IMR-90 (cell line): ENCODE data around the gene COX11. TPM values are rescaled to one million over a fixed set of nuclear protein-coding genes. Genes with fewer than 3 reads are reported as not detected.

Experiments
- ATAC-seq: fragments of 200-7000 bp; cut with Tn5 transposase; 2 replicates; pipeline ENCODE4 v1.9.1; 2020; ENCODE audit warnings: low read depth, mild to moderate bottlenecking, moderate library complexity
- BruUV-seq: library from RNA; stranded (reverse); fragments of 400-500 nt; replicated peaks from 2 replicates; lab custom pipeline; 2021; lab: Mats Ljungman, UMichigan
- CTCF ChIA-PET: fragments of 300-600 bp; formaldehyde crosslinking; extraction: SDS; loops from one replicate; lab custom pipeline; 2021; ENCODE audit warnings: antibody characterized with exemption; lab: Yijun Ruan, JAX
- POLR2A ChIA-PET: fragments of 300-600 bp; sonication (Branson Sonifier 250); formaldehyde crosslinking; loops from one replicate; lab custom pipeline; 2022; ENCODE audit warnings: antibody characterized with exemption; ENCODE audit not compliant: unreplicated experiment; lab: Charles Lee
- DNase-seq: peaks from one replicate; pipeline ENCODE4 v3.0.0; 2013
- H2AFZ ChIP-seq: replicated peaks from 2 replicates; pipeline ENCODE3; 2013; ENCODE audit warnings: low read length, mild to moderate bottlenecking; ENCODE audit not compliant: poor library complexity
- H2AK5ac ChIP-seq: 2 replicates; pipeline ENCODE4 v1.6.1; 2013; ENCODE audit warnings: low read depth, low read length, inconsistent platforms
- H2AK9ac ChIP-seq: replicated peaks from 2 replicates; pipeline ENCODE3; 2013; ENCODE audit warnings: mild to moderate bottlenecking, low read depth, low read length, moderate library complexity; ENCODE audit not compliant: poor library complexity
- H2BK120ac ChIP-seq: 2 replicates; pipeline ENCODE4 v1.6.1; 2013; ENCODE audit warnings: low read depth, low read length, inconsistent platforms
- H2BK15ac ChIP-seq: 3 replicates; pipeline ENCODE4 v1.6.1; 2013; ENCODE audit warnings: low read depth, low read length, inconsistent platforms
- H2BK20ac ChIP-seq: 2 replicates; pipeline ENCODE4 v1.6.1; 2013; ENCODE audit warnings: low read depth, mild to moderate bottlenecking, inconsistent platforms, low read length, moderate library complexity
- H2BK5ac ChIP-seq: 2 replicates; pipeline ENCODE4 v1.6.1; 2013; ENCODE audit warnings: mild to moderate bottlenecking, low read depth, low read length, inconsistent platforms; ENCODE audit not compliant: poor library complexity, severe bottlenecking
- H3K14ac ChIP-seq: replicated peaks from 2 replicates; pipeline ENCODE4 v1.6.1; 2013; ENCODE audit warnings: low read depth, low read length, inconsistent platforms
- H3K18ac ChIP-seq: 2 replicates; pipeline ENCODE4 v1.6.1; 2013; ENCODE audit warnings: low read depth, low read length, control low read depth
- H3K23ac ChIP-seq: 2 replicates; pipeline ENCODE4 v1.6.1; 2013; ENCODE audit warnings: low read depth, low read length, inconsistent platforms
- H3K27ac ChIP-seq: 2 replicates; pipeline ENCODE4 v1.5.1; 2013; ENCODE audit warnings: mild to moderate bottlenecking, control low read depth, low read length; ENCODE audit not compliant: insufficient read depth
- H3K27me3 ChIP-seq: 2 replicates; pipeline ENCODE4 v1.6.1; 2013; ENCODE audit warnings: low read length; ENCODE audit not compliant: control insufficient read depth, insufficient read depth
- H3K36me3 ChIP-seq: 2 replicates; pipeline ENCODE4 v1.6.1; 2013; ENCODE audit warnings: low read length, mixed read lengths; ENCODE audit not compliant: control insufficient read depth, insufficient read depth
- H3K4ac ChIP-seq: 2 replicates; pipeline ENCODE4 v1.6.1; 2013; ENCODE audit warnings: low read depth, low read length, inconsistent platforms
- H3K4me1 ChIP-seq: 2 replicates; pipeline ENCODE4 v1.6.1; 2013; ENCODE audit warnings: low read length, mixed read lengths; ENCODE audit not compliant: control insufficient read depth, insufficient read depth
- H3K4me2 ChIP-seq: 2 replicates; pipeline ENCODE4 v1.6.1; 2013; ENCODE audit warnings: low read depth, mild to moderate bottlenecking, control low read depth, low read length, moderate library complexity
- H3K4me3 ChIP-seq: 2 replicates; pipeline ENCODE4 v1.5.1; 2013; ENCODE audit warnings: low read depth, mild to moderate bottlenecking, control low read depth, low read length, moderate library complexity; ENCODE audit not compliant: insufficient read depth
- H3K56ac ChIP-seq: 2 replicates; pipeline ENCODE4 v1.6.1; 2013; ENCODE audit warnings: low read length, inconsistent platforms; ENCODE audit not compliant: insufficient read depth; ENCODE audit errors: extremely low read depth
- H3K79me1 ChIP-seq, 2 experiments: 2 replicates each; pipeline ENCODE4 v1.6.1; 2013; ENCODE audit warnings: low read length in 2 of 2, inconsistent platforms in 1 of 2, low read depth in 1 of 2
- H3K9ac ChIP-seq: 2 replicates; pipeline ENCODE4 v1.6.1; 2013; ENCODE audit warnings: low read depth, low read length, control low read depth
- H3K9me1 ChIP-seq: 2 replicates; pipeline ENCODE4 v1.6.1; 2013; ENCODE audit warnings: low read length, inconsistent platforms; ENCODE audit not compliant: insufficient read depth
- H3K9me3 ChIP-seq: 2 replicates; pipeline ENCODE4 v1.6.1; 2013; ENCODE audit warnings: low read length; ENCODE audit not compliant: control insufficient read depth, insufficient read depth
- H4K20me1 ChIP-seq: 2 replicates; pipeline ENCODE4 v1.6.1; 2013; ENCODE audit warnings: low read length, inconsistent platforms; ENCODE audit not compliant: insufficient read depth
- H4K5ac ChIP-seq: 2 replicates; pipeline ENCODE4 v1.6.1; 2013; ENCODE audit warnings: mild to moderate bottlenecking, low read depth, low read length, control low read depth
- H4K8ac ChIP-seq, 2 experiments: 2 replicates each; pipeline ENCODE4 v1.6.1; 2013; ENCODE audit warnings: low read depth in 2 of 2, low read length in 2 of 2, control low read depth in 1 of 2, inconsistent platforms in 1 of 2
- H4K91ac ChIP-seq: 2 replicates; pipeline ENCODE4 v1.6.1; 2013; ENCODE audit warnings: low read depth, low read length, inconsistent platforms; ENCODE audit not compliant: insufficient read depth
- BHLHE40 ChIP-seq: fragments of 150-350 bp; IDR thresholded peaks from 2 replicates; pipeline ENCODE4 v1.6.1; 2016; ENCODE audit warnings: mild to moderate bottlenecking, low read depth, low read length
- CEBPB ChIP-seq: IDR thresholded peaks from 2 replicates; pipeline ENCODE4 v1.6.1; 2012; ENCODE audit warnings: low read depth, low read length, improper control_type of control experiment
- CHD1 ChIP-seq: IDR thresholded peaks from 2 replicates; pipeline ENCODE4 v1.6.1; 2012; ENCODE audit warnings: low read depth, low read length, improper control_type of control experiment
- CTCF ChIP-seq: conservative IDR thresholded peaks from 2 replicates; pipeline ENCODE4 v1.5.1; 2012; ENCODE audit warnings: mild to moderate bottlenecking, low read depth, low read length, improper control_type of control experiment
- ELK1 ChIP-seq: fragments of 150-350 bp; IDR thresholded peaks from 2 replicates; pipeline ENCODE4 v1.6.1; 2016; ENCODE audit warnings: low read depth, mild to moderate bottlenecking, low read length, moderate library complexity, borderline replicate concordance
- FOS ChIP-seq: fragments of 150-350 bp; IDR thresholded peaks from 2 replicates; pipeline ENCODE4 v1.6.1; 2016; ENCODE audit warnings: low read depth, low read length
- MAFK ChIP-seq: IDR thresholded peaks from 2 replicates; pipeline ENCODE4 v1.6.1; 2012; ENCODE audit warnings: low read depth, low read length, improper control_type of control experiment
- MAZ ChIP-seq: IDR thresholded peaks from 2 replicates; pipeline ENCODE4 v1.6.1; 2012; ENCODE audit warnings: low read depth, mild to moderate bottlenecking, low read length, improper control_type of control experiment, moderate library complexity, borderline replicate concordance
- MXI1 ChIP-seq: IDR thresholded peaks from 2 replicates; pipeline ENCODE4 v1.6.1; 2012; ENCODE audit warnings: low read depth, mild to moderate bottlenecking, low read length, moderate library complexity, borderline replicate concordance
- NFE2L2 ChIP-seq: fragments of 150-350 bp; IDR thresholded peaks from 2 replicates; pipeline ENCODE4 v1.6.1; 2016; ENCODE audit warnings: low read depth, mild to moderate bottlenecking, low read length
- POLR2A ChIP-seq: IDR thresholded peaks from 2 replicates; pipeline ENCODE4 v1.6.1; 2012; ENCODE audit warnings: mild to moderate bottlenecking, low read depth, low read length
- RAD21 ChIP-seq: IDR thresholded peaks from 2 replicates; pipeline ENCODE4 v1.6.1; 2012; ENCODE audit warnings: low read length, improper control_type of control experiment
- RCOR1 ChIP-seq: IDR thresholded peaks from 2 replicates; pipeline ENCODE4 v1.6.1; 2012; ENCODE audit warnings: mild to moderate bottlenecking, low read length, improper control_type of control experiment; ENCODE audit not compliant: insufficient replicate concordance
- RFX5 ChIP-seq: IDR thresholded peaks from 2 replicates; pipeline ENCODE4 v1.8.0; 2012; ENCODE audit warnings: low read depth, mild to moderate bottlenecking, low read length, moderate library complexity
- SMC3 ChIP-seq: fragments of 150-350 bp; IDR thresholded peaks from 2 replicates; pipeline ENCODE4 v1.6.1; 2016; ENCODE audit warnings: low read depth, mild to moderate bottlenecking, antibody characterized with exemption, low read length, moderate library complexity
- USF2 ChIP-seq: fragments of 150-350 bp; IDR thresholded peaks from 2 replicates; pipeline ENCODE4 v1.6.1; 2017; ENCODE audit warnings: mild to moderate bottlenecking, antibody characterized with exemption, low read length, low read depth
- WGBS, 2 experiments: methylation state at CpG; one replicate each; pipeline versions ENCODE4 v1.1.5 to v1.1.7; 2013; ENCODE audit warnings: missing lambda C conversion rate in 2 of 2; ENCODE audit not compliant: insufficient read length in 1 of 2; ENCODE audit errors: extremely low coverage in 2 of 2; 5-methylcytosine and 5-hydroxymethylcytosine counted together
- dilution Hi-C: fragments of 300-500 bp; cut with HindIII; formaldehyde crosslinking; loops from one replicate; pipeline ENCODE4 v1.14.3; 2018; ENCODE audit warnings: low sequenced_read_pairs; ENCODE audit not compliant: unreplicated experiment
- in situ Hi-C: fragments of 300-500 bp; cut with MboI; formaldehyde crosslinking; loops from 3 replicates; pipeline ENCODE4 v1.14.3; 2019; ENCODE audit warnings: low sequenced_read_pairs, inconsistent platforms, mixed read lengths
- intact Hi-C: fragments of 100-400 bp; cut with micrococcal nuclease; formaldehyde crosslinking; loops from 2 replicates; pipeline ENCODE4 v1.10.0; 2022
- polyA plus RNA-seq, 3 experiments: library from polyadenylated mRNA; depleted of rRNA; stranded (reverse); fragments of >200 nt; gene quantifications; 2 replicates each; pipeline ENCODE4 v1.2.3, GENCODE V29; 2012; ENCODE audit warnings: low replicate concordance in 1 of 3
- total RNA-seq: library from RNA; depleted of rRNA; stranded (reverse); fragments of >200 nt; gene quantifications from 2 replicates; pipeline ENCODE4 v1.2.3, GENCODE V29; 2012

COX11 gene
- total and polyA plus RNA-seq, 2 of the 4 experiments (the other 2 are of a cell fraction) = 23.6 to 29.4 TPM

GRCh38 chr17:54941285-54941684, 27.2 kb downstream of the COX11 start:
- CTCF ChIA-PET = no interaction called here

More at GRCh38 chr17:54941285-54941684, 27.2 kb downstream of the COX11 start:
- H3K4me2 ChIP-seq = no peak overlapping the region
- DNase-seq (no peak), ATAC-seq (no peak)
- H3K9me3 ChIP-seq = no peaks in the 10 kb centered on the region
- POLR2A ChIA-PET = no interaction called here
- no peak overlapping the region for H4K8ac ChIP-seq
- no peak overlapping the region for H3K27ac ChIP-seq
- no peak overlapping the region for H3K9ac ChIP-seq
- no peak overlapping the region for H2BK15ac ChIP-seq
- H3K9me1 ChIP-seq = no peaks in the 10 kb centered on the region
- no peak overlapping the region for H4K91ac ChIP-seq
- no CpG with 5 or more reads among the region's 1 CpG for WGBS, 2 experiments
- H3K18ac ChIP-seq = no peak overlapping the region
- no peak overlapping the region for H3K23ac ChIP-seq
- BruUV-seq = no TSS peak
- H4K5ac ChIP-seq = no peak overlapping the region
- no peaks in the 10 kb centered on the region for H4K20me1 ChIP-seq
- no peak overlapping the region for H3K56ac ChIP-seq
- no peak overlapping the region for H2BK120ac ChIP-seq
- H3K14ac ChIP-seq = no peak overlapping the region
- intact Hi-C loops (no loop called here), in situ Hi-C loops (no loop called here), dilution Hi-C loops (no loop called here)
- H3K4ac ChIP-seq = no peak overlapping the region
- no peak overlapping the region for H2BK20ac ChIP-seq
- H3K36me3 ChIP-seq = peaks cover 6% of the 10 kb centered on the region
- H2AK9ac ChIP-seq = no peak overlapping the region
- no peak overlapping the region for H2AK5ac ChIP-seq
- peaks cover under 1% of the 10 kb centered on the region; the same call in 1 of the 2 replicates for H3K27me3 ChIP-seq
- TF ChIP-seq RCOR1 (no peak), RFX5 (no peak), FOS (no peak), MAZ (no peak), RAD21 (no peak), CHD1 (no peak), BHLHE40 (no peak), ELK1 (no peak), NFE2L2 (no peak), MAFK (no peak), POLR2A (no peak), CTCF (no peak), USF2 (no peak), SMC3 (no peak), MXI1 (no peak), CEBPB (no peak)
- no peak overlapping the region for H3K4me3 ChIP-seq
- no peak overlapping the region for H2AFZ ChIP-seq
- no peaks in the 10 kb centered on the region for H3K4me1 ChIP-seq
- H3K79me1 ChIP-seq = no peaks in the 10 kb centered on the region
- H2BK5ac ChIP-seq = no peak overlapping the region
